Smooth muscle cell (in vitro differentiated cells): ENCODE data around the gene SNAPIN. TPM values are rescaled to one million over a fixed set of nuclear protein-coding genes. Genes with fewer than 3 reads are reported as not detected.
A peak's percentile ranks its signal among the peaks of the same experiment; 100 is the strongest.

Experiments used
- DNase-seq: peaks from one replicate; lab custom pipeline; 2025; ENCODE audit not compliant: unreplicated experiment; lab: John Stamatoyannopoulos, UW
- H2AFZ ChIP-seq: fragments of 200-600 bp; sonication (generic); 2 replicates; pipeline ENCODE4 v1.6.0; 2016; ENCODE audit warnings: antibody characterized with exemption, low read depth, mild to moderate bottlenecking
- H3F3A ChIP-seq: fragments of 200-600 bp; sonication (generic); 2 replicates; pipeline ENCODE4 v1.6.0; 2017; ENCODE audit warnings: antibody characterized with exemption, low read depth
- H3K27ac ChIP-seq: fragments of 200-600 bp; sonication (generic); 2 replicates; pipeline ENCODE4 v1.5.1; 2016; ENCODE audit warnings: low read depth, mild to moderate bottlenecking
- H3K27me3 ChIP-seq: fragments of 200-600 bp; sonication (generic); 2 replicates; pipeline ENCODE4 v1.6.1; 2016; ENCODE audit warnings: low read depth, mild to moderate bottlenecking
- H3K36me3 ChIP-seq: fragments of 200-600 bp; sonication (generic); 2 replicates; pipeline ENCODE4 v1.5.1; 2016; ENCODE audit warnings: low read depth
- H3K4me1 ChIP-seq: fragments of 200-600 bp; sonication (generic); 2 replicates; pipeline ENCODE4 v1.5.1; 2016; ENCODE audit warnings: low read depth
- H3K4me2 ChIP-seq: fragments of 200-600 bp; sonication (generic); 2 replicates; pipeline ENCODE4 v1.6.0; 2016; ENCODE audit warnings: mild to moderate bottlenecking
- H3K4me3 ChIP-seq: fragments of 200-600 bp; sonication (generic); 2 replicates; pipeline ENCODE4 v1.5.1; 2016; ENCODE audit warnings: mild to moderate bottlenecking
- H3K79me2 ChIP-seq: fragments of 200-600 bp; sonication (generic); 2 replicates; pipeline ENCODE4 v1.6.0; 2016; ENCODE audit warnings: low read depth, mild to moderate bottlenecking
- H3K9ac ChIP-seq: fragments of 200-600 bp; sonication (generic); 2 replicates; pipeline ENCODE4 v1.6.0; 2016; ENCODE audit warnings: low read depth
- H3K9me3 ChIP-seq: fragments of 200-600 bp; sonication (generic); replicated peaks from 2 replicates; pipeline ENCODE4 v1.5.1; 2016; ENCODE audit warnings: low read depth
- H4K20me1 ChIP-seq: fragments of 200-600 bp; sonication (generic); 2 replicates; pipeline ENCODE4 v1.6.0; 2016; ENCODE audit warnings: low read depth
- WGBS: methylation state at CpG from one replicate; pipeline ENCODE4 v1.1.7; 2016; ENCODE audit warnings: low lambda C conversion rate; 5-methylcytosine and 5-hydroxymethylcytosine counted together
- polyA plus RNA-seq: library from polyadenylated mRNA; unstranded; fragments of >200 nt; fragmentation: Nextera tagmentation; extraction: Ambion mirVana; gene quantifications from 2 replicates; pipeline ENCODE4 v1.2.1, GENCODE V29; 2016
- total RNA-seq: library from RNA; depleted of rRNA; stranded (reverse); fragments of >200 nt; gene quantifications from 2 replicates; pipeline ENCODE4 v1.2.3, GENCODE V29; 2014
- TF ChIP-seq, protein P1 (sequence below): fragments of 200-600 bp; sonication (generic); IDR thresholded peaks from 2 replicates; pipeline ENCODE4 v1.5.1; 2017; ENCODE audit warnings: borderline replicate concordance, mild to moderate bottlenecking, antibody characterized with exemption; ENCODE audit not compliant: insufficient read depth, poor library complexity, severe bottlenecking

Gene SNAPIN
- total and polyA plus RNA-seq, 2 experiments from 2014 or later, result 52.0 to 65.5 TPM

DNA sequence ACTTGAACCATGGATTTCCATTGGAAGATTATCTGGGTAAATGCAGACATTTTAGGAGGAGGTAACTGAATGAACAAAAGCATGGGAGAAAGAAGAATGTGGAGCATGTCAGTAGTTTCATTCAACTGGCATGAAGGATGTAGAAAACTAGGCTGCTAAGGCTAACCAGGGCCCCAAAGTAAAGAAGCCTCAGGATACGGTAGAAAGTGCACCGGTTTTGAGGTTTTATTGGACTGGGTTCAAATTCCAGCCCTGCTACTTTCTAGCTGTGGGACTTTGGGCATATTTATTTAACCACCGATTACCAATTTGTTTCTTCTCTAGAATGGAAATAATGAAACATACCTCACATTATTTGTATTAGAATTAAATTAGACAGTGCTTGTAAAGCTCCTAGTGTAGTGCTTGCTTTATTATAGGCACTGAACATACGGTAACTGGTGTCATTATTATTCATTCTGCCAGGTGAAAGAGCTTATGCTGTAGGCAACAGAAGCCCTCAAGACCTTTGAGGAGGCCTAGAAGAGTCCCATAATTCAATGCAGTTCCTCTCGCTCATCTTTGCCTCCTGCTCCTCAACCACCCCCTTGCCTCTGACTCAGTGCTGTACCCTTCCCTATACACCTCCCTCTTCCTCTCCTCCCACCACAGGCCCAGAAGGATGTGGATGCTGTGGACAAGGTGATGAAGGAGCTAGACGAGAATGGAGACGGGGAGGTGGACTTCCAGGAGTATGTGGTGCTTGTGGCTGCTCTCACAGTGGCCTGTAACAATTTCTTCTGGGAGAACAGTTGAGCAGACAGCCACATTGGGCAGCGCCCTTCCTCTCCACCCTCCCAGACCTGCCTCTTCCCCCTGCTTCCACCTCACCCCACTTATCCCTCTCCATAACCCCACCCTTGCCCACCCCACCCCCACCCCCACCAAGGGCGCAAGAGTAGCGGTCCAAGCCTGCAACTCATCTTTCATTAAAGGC lies 27.2 kb upstream of the SNAPIN start:
- Histone ChIP-seq H3K79me2 (peaks cover 24% of the 10 kb centered on the region), H3K27ac (peak overlapping the region; percentile 4), H3K9me3 (no peaks in the 10 kb centered on the region), H2AFZ (no peak overlapping the region), H3K4me3 (no peak overlapping the region), H3F3A (no peaks in the 10 kb centered on the region), H3K4me1 (peaks cover 24% of the 10 kb centered on the region), H3K4me2 (no peak overlapping the region), H4K20me1 (peaks cover 20% of the 10 kb centered on the region), H3K36me3 (peaks cover under 1% of the 10 kb centered on the region), H3K27me3 (no peaks in the 10 kb centered on the region), H3K9ac (no peak overlapping the region)
- TF ChIP-seq, protein P1, sequence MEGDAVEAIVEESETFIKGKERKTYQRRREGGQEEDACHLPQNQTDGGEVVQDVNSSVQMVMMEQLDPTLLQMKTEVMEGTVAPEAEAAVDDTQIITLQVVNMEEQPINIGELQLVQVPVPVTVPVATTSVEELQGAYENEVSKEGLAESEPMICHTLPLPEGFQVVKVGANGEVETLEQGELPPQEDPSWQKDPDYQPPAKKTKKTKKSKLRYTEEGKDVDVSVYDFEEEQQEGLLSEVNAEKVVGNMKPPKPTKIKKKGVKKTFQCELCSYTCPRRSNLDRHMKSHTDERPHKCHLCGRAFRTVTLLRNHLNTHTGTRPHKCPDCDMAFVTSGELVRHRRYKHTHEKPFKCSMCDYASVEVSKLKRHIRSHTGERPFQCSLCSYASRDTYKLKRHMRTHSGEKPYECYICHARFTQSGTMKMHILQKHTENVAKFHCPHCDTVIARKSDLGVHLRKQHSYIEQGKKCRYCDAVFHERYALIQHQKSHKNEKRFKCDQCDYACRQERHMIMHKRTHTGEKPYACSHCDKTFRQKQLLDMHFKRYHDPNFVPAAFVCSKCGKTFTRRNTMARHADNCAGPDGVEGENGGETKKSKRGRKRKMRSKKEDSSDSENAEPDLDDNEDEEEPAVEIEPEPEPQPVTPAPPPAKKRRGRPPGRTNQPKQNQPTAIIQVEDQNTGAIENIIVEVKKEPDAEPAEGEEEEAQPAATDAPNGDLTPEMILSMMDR, result no peak
- DNase-seq, result no peak
- 88% methylated on average over 9 of the region's 10 CpGs for WGBS

DNA sequence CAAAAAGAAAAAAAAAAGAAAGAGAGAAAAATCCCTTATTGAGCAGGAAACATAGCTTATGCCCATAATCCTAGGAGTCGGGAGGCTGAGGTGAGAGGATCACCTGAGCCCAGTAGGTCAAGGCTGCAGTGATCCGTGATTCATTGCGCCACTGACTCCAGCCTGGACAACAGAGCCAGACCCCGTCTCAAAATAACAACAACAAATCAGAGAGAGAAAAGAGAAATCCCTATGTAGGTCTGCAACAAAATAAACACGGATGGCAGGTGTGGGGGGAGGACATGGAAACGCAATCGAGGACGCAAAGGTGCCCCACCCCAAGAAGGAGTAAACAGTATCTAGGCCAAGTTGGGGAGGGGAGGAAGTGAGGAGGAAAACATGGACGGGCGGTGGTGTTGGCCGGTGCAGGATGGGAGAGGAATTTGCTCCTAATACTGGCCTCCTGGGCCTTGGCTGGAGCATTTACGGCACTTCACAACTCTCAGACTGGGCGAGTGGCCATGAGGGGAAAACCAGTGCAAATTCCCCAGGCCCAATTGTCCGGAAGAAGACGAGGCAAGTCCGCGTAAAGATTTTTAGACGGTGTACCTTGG lies 25.2 kb upstream of the SNAPIN start:
- peaks cover 13% of the 10 kb centered on the region for H3K36me3 ChIP-seq
- no peaks in the 10 kb centered on the region for H3K9me3 ChIP-seq
- peaks cover 42% of the 10 kb centered on the region for H3K79me2 ChIP-seq
- TF ChIP-seq, protein P1, result no peak
- no peak overlapping the region for H3K27ac ChIP-seq
- H4K20me1 ChIP-seq, result peaks cover 39% of the 10 kb centered on the region
- H3K9ac ChIP-seq, result no peak overlapping the region
- peak overlapping the region; percentile 40 for H3K4me2 ChIP-seq
- WGBS, result 77% methylated on average over 18 of the region's 18 CpGs
- H3K4me1 ChIP-seq, result peaks cover 20% of the 10 kb centered on the region
- H3K4me3 ChIP-seq, result peak overlapping the region; percentile 95
- no peaks in the 10 kb centered on the region for H3K27me3 ChIP-seq
- peaks cover 9% of the 10 kb centered on the region for H3F3A ChIP-seq
- H2AFZ ChIP-seq, result no peak overlapping the region
- no peak for DNase-seq

DNA sequence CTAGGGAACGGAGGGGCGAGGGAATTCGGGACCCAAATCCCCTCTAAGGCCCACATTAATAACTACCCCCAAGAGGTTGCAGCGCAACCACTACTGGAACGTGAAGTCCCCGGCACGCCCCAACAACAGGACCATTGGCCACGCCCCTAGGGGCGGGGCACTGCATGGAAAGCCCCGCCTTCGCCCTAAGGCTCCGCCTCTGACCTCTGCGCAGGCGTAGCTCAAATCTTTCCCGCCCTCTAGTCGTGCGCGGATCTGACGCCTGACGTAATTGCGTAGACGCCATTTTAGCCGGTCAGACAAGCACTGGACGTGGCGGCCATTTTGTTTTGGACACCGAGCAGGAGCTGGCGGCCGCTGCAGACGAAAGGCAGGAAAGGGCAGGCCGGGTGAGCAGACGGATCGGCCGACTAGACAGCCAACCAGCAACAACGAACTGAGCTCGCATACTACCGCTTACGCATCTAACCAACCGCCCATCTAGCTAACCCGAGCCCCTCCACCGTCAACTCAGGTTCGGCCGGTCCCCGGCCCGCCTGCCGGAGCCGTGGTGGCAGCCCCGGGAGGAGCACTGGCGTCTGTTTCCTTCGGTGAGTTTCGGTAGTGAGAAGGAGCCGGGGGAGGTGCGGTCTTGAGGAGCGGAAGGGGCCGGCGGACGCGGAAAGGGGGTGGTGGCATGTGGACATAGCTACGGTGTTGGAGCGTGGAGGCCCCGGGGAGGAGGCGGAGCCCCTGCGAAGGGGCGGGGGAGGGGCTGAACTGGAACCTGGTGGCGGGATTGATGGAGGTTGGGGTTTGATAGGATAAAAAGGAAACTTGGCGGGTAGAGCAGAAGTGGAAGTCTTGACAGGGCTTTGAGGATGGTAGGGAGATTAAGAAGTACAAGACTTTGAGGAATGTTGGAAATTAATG lies 24.5 kb upstream of the SNAPIN start, which contains the start of gene CHTOP:
TSS of gene CHTOP (plus strand) at position 313 of the 912 bp plus-strand sequence. CDS start 2,523 bp downstream, outside the sequence.
- Histone ChIP-seq H2AFZ (no peak within 1 kb of the TSS), H3K4me1 (peaks cover 20% of the 10 kb centered on the region), H3K9me3 (no peaks in the 10 kb centered on the region), H3F3A (peaks cover 9% of the 10 kb centered on the region), H3K4me2 (peak within 1 kb of the TSS; percentile 92), H3K27ac (peak within 1 kb of the TSS; percentile 100), H3K4me3 (peak within 1 kb of the TSS; percentile 95), H3K79me2 (peaks cover 47% of the 10 kb centered on the region), H3K9ac (peak within 1 kb of the TSS; percentile 100), H3K27me3 (no peaks in the 10 kb centered on the region), H4K20me1 (peaks cover 45% of the 10 kb centered on the region), H3K36me3 (peaks cover 16% of the 10 kb centered on the region)
- 3% methylated on average over 58 of the region's 65 CpGs for WGBS
- TF ChIP-seq, protein P1, result peak; percentile 4
- DNase-seq, result peak; percentile 89
